SK-N-SH (cell line): ENCODE data around the gene CASK. TPM values are rescaled to one million over a fixed set of nuclear protein-coding genes. Genes with fewer than 3 reads are reported as not detected.

Source experiments
- CTCF ChIA-PET: fragments of 300-600, 350-600 bp; formaldehyde crosslinking; extraction: SDS; loops from one replicate; lab custom pipeline; 2021; lab: Yijun Ruan, JAX
- POLR2A ChIA-PET: fragments of 350-600 bp; sonication (Branson Sonifier 250); formaldehyde crosslinking; extraction: SDS; loops from one replicate; lab custom pipeline; 2020; ENCODE audit warnings: antibody characterized with exemption, inconsistent platforms; lab: Yijun Ruan, JAX
- DNase-seq: peaks from one replicate; pipeline ENCODE4 v3.0.0; 2012
- H2AFZ ChIP-seq: fragments of 200-600 bp; sonication (generic); 2 replicates; pipeline ENCODE4 v1.8.1; 2016; ENCODE audit warnings: antibody characterized with exemption, mild to moderate bottlenecking, low read depth
- H3F3A ChIP-seq: fragments of 200-600 bp; sonication (generic); replicated peaks from 2 replicates; pipeline ENCODE3; 2016; ENCODE audit warnings: antibody characterized with exemption, mild to moderate bottlenecking; ENCODE audit not compliant: insufficient read depth
- H3K27ac ChIP-seq, 2 experiments: fragments of 200-500 bp in 1 of 2; fragments of 200-600 bp in 1 of 2; sonication (Bioruptor generic) in 1 of 2; sonication (generic), shearing (Covaris generic) in 1 of 2; 2 replicates each; pipeline versions ENCODE4 v1.5.1 to v1.6.1; 2014 to 2016; ENCODE audit warnings: low read depth in 2 of 2, inconsistent platforms in 1 of 2, low read length in 1 of 2, mild to moderate bottlenecking in 1 of 2, mixed read lengths in 1 of 2
- H3K27me3 ChIP-seq: fragments of 200-600 bp; sonication (generic), shearing (Covaris generic); 2 replicates; pipeline ENCODE4 v1.6.1; 2016; ENCODE audit warnings: mixed run types; ENCODE audit not compliant: insufficient read depth
- H3K36me3 ChIP-seq, 2 experiments: fragments of 200-500 bp in 1 of 2; fragments of 200-600 bp in 1 of 2; sonication (Bioruptor generic) in 1 of 2; sonication (generic) in 1 of 2; replicated peaks in 1 of 2; 2 replicates each; pipeline versions ENCODE3 to v1.5.1; 2014 to 2016; ENCODE audit warnings: low read length in 1 of 2, mild to moderate bottlenecking in 1 of 2; ENCODE audit not compliant: insufficient read depth in 2 of 2, control insufficient read depth in 1 of 2
- H3K4me1 ChIP-seq, 2 experiments: fragments of 200-500 bp in 1 of 2; fragments of 200-600 bp in 1 of 2; sonication (Bioruptor generic) in 1 of 2; sonication (generic), shearing (Covaris generic) in 1 of 2; 2 replicates each; pipeline versions ENCODE4 v1.5.1 to v1.6.1; 2014 to 2016; ENCODE audit warnings: low read depth in 1 of 2, low read length in 1 of 2, mixed run types in 1 of 2; ENCODE audit not compliant: insufficient read depth in 2 of 2, control insufficient read depth in 1 of 2
- H3K4me2 ChIP-seq: fragments of 200-600 bp; sonication (generic), shearing (Covaris generic); 2 replicates; pipeline ENCODE4 v1.6.1; 2017; ENCODE audit warnings: mixed run types
- H3K4me3 ChIP-seq, 2 experiments: fragments of 200-500 bp in 1 of 2; fragments of 200-600 bp in 1 of 2; sonication (Bioruptor generic) in 1 of 2; sonication (generic), shearing (Covaris generic) in 1 of 2; 2 replicates each; pipeline versions ENCODE4 v1.5.1 to v1.8.1; 2014 to 2016; ENCODE audit warnings: low read depth in 2 of 2, inconsistent platforms in 1 of 2, low read length in 1 of 2, mild to moderate bottlenecking in 1 of 2, mixed read lengths in 1 of 2, moderate library complexity in 1 of 2
- H3K79me2 ChIP-seq: fragments of 200-600 bp; sonication (generic); 2 replicates; pipeline ENCODE4 v1.8.1; 2017; ENCODE audit warnings: mild to moderate bottlenecking; ENCODE audit not compliant: insufficient read depth
- H3K9ac ChIP-seq: fragments of 200-600 bp; sonication (generic); 2 replicates; pipeline ENCODE4 v1.6.1; 2017; ENCODE audit warnings: mixed run types
- H3K9me2 ChIP-seq: fragments of 200-600 bp; sonication (generic); 2 replicates; pipeline ENCODE4 v1.6.1; 2017; ENCODE audit warnings: mixed run types
- H3K9me3 ChIP-seq: fragments of 200-600 bp; sonication (generic); 2 replicates; pipeline ENCODE4 v1.6.1; 2017; ENCODE audit warnings: mixed run types, mild to moderate bottlenecking, moderate library complexity
- H4K20me1 ChIP-seq: fragments of 200-600 bp; sonication (generic); 2 replicates; pipeline ENCODE4 v1.6.1; 2017; ENCODE audit warnings: mild to moderate bottlenecking, mixed run types; ENCODE audit not compliant: insufficient read depth
- EZH2phosphoT487 ChIP-seq: fragments of 200-600 bp; sonication (generic); IDR thresholded peaks from 2 replicates; pipeline ENCODE4 v1.6.1; 2017; ENCODE audit warnings: low read depth, mixed run types, mild to moderate bottlenecking, antibody characterized with exemption, moderate library complexity, borderline replicate concordance
- GATA2 ChIP-seq: sonication (generic); formaldehyde crosslinking; IDR thresholded peaks from 2 replicates; pipeline ENCODE4 v1.5.0; 2020; ENCODE audit warnings: mild to moderate bottlenecking, missing genetic modification reagents
- MEF2A ChIP-seq: IDR thresholded peaks from 2 replicates; pipeline ENCODE4 v1.4.0; 2012; ENCODE audit warnings: low read depth, borderline replicate concordance
- RCOR1 ChIP-seq: fragments of 150-350 bp; IDR thresholded peaks from 2 replicates; pipeline ENCODE4 v1.6.1; 2017; ENCODE audit warnings: antibody characterized with exemption, low read length
- REST ChIP-seq: IDR thresholded peaks from 2 replicates; pipeline ENCODE4 v1.6.1; 2012; ENCODE audit warnings: mild to moderate bottlenecking, low read depth, low read length, moderate library complexity
- RFX5 ChIP-seq: IDR thresholded peaks from 2 replicates; pipeline ENCODE4 v1.6.1; 2012; ENCODE audit warnings: mild to moderate bottlenecking, improper control_type of control experiment, low read length
- RXRA ChIP-seq: IDR thresholded peaks from 2 replicates; pipeline ENCODE4 v1.4.0; 2012; ENCODE audit warnings: low read depth, mild to moderate bottlenecking, borderline replicate concordance
- TAF1 ChIP-seq: IDR thresholded peaks from 2 replicates; pipeline ENCODE4 v1.6.1; 2012; ENCODE audit warnings: low read depth, mild to moderate bottlenecking, low read length, moderate library complexity, borderline replicate concordance
- TEAD4 ChIP-seq: IDR thresholded peaks from 2 replicates; pipeline ENCODE4 v1.4.0; 2012; ENCODE audit warnings: mild to moderate bottlenecking, borderline replicate concordance; ENCODE audit not compliant: insufficient read depth
- WGBS: methylation state at CpG from one replicate; pipeline ENCODE4 v1.1.6; 2017; ENCODE audit warnings: low lambda C conversion rate; 5-methylcytosine and 5-hydroxymethylcytosine counted together
- polyA plus RNA-seq, 3 experiments: library from polyadenylated mRNA; depleted of rRNA; stranded (reverse); fragments of >200 nt; gene quantifications; 2 replicates each; pipeline ENCODE4 v1.2.3, GENCODE V29; 2012
- TF ChIP-seq, protein P1 (sequence below): IDR thresholded peaks from 2 replicates; pipeline ENCODE4 v1.4.0; 2012; ENCODE audit warnings: low read depth
- TF ChIP-seq, protein P2 (sequence below): fragments of 200-600 bp; sonication (generic); IDR thresholded peaks from 2 replicates; pipeline ENCODE4 v1.6.1; 2017; ENCODE audit warnings: antibody characterized with exemption, mild to moderate bottlenecking, moderate library complexity
- TF ChIP-seq, protein P3 (sequence below): IDR thresholded peaks from 2 replicates; pipeline ENCODE4 v1.4.0; 2012; ENCODE audit warnings: low read depth, borderline replicate concordance

Gene CASK
- polyA plus RNA-seq, 1 of the 3 experiments (the other 2 are of a cell fraction) = 7.0 TPM

- TF ChIP-seq REST (no peak), RXRA (no peak), EZH2phosphoT487 (no peak), TAF1 (no peak), MEF2A (no peak), RCOR1 (no peak)
- TF ChIP-seq, protein P1, sequence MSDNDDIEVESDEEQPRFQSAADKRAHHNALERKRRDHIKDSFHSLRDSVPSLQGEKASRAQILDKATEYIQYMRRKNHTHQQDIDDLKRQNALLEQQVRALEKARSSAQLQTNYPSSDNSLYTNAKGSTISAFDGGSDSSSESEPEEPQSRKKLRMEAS = no peak
- TF ChIP-seq, protein P2, sequence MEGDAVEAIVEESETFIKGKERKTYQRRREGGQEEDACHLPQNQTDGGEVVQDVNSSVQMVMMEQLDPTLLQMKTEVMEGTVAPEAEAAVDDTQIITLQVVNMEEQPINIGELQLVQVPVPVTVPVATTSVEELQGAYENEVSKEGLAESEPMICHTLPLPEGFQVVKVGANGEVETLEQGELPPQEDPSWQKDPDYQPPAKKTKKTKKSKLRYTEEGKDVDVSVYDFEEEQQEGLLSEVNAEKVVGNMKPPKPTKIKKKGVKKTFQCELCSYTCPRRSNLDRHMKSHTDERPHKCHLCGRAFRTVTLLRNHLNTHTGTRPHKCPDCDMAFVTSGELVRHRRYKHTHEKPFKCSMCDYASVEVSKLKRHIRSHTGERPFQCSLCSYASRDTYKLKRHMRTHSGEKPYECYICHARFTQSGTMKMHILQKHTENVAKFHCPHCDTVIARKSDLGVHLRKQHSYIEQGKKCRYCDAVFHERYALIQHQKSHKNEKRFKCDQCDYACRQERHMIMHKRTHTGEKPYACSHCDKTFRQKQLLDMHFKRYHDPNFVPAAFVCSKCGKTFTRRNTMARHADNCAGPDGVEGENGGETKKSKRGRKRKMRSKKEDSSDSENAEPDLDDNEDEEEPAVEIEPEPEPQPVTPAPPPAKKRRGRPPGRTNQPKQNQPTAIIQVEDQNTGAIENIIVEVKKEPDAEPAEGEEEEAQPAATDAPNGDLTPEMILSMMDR = no peak
- TF ChIP-seq, protein P3, sequence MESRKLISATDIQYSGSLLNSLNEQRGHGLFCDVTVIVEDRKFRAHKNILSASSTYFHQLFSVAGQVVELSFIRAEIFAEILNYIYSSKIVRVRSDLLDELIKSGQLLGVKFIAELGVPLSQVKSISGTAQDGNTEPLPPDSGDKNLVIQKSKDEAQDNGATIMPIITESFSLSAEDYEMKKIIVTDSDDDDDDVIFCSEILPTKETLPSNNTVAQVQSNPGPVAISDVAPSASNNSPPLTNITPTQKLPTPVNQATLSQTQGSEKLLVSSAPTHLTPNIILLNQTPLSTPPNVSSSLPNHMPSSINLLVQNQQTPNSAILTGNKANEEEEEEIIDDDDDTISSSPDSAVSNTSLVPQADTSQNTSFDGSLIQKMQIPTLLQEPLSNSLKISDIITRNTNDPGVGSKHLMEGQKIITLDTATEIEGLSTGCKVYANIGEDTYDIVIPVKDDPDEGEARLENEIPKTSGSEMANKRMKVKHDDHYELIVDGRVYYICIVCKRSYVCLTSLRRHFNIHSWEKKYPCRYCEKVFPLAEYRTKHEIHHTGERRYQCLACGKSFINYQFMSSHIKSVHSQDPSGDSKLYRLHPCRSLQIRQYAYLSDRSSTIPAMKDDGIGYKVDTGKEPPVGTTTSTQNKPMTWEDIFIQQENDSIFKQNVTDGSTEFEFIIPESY = no peak
Observed at GRCh38 chrX:41522671-41523070, 400.7 kb downstream of the CASK start (continued).

DNA sequence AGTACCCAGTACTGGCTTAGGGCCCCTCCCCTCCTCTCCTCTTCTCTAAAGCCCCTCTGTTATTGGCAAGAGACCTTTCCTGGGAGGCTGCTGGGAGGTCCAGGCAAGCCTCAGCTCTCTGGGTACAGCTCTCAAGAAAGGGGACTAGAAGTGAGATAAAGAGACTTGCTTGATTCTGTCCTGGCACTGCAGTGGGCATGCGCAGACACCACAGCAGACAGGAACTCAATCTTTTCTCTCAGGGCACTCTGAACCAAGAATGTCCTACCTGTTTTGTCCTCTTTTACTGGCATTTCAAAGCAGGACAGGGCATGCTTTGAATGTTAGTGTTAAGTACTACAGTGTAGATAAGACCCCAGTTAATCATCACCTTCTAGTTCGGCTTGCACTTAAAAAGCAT, 401.3 kb downstream of the CASK start:
- WGBS = 53% methylated on average over 2 of the region's 2 CpGs
- CTCF ChIA-PET = no interaction called here
- no peaks in the 10 kb centered on the region for H3K79me2 ChIP-seq

More for the DNA sequence above, 401.3 kb downstream of the CASK start:
- H3K4me3 ChIP-seq = no peak overlapping the region
- DNase-seq = no peak
- H3K27ac ChIP-seq = no peak overlapping the region
- H4K20me1 ChIP-seq = no peaks in the 10 kb centered on the region
- H3K4me2 ChIP-seq = no peak overlapping the region
- no peaks in the 10 kb centered on the region for H3K9me3 ChIP-seq
- peaks cover 5% of the 10 kb centered on the region; the same call in 1 of the 2 replicates for H3K27me3 ChIP-seq
- H3K9me2 ChIP-seq = no peaks in the 10 kb centered on the region
- TF ChIP-seq RFX5 = no peak
- no peak for TF ChIP-seq GATA2 (CRISPR knock-in tag)
- no peak for TF ChIP-seq TEAD4
- TF ChIP-seq RXRA = no peak
- POLR2A ChIA-PET = no interaction called here
- no peak overlapping the region for H3K9ac ChIP-seq
- H2AFZ ChIP-seq = no peak overlapping the region
- H3K36me3 ChIP-seq = peaks cover 0 to 8% of the 10 kb centered on the region in 2 experiments
- no peaks in the 10 kb centered on the region for H3F3A ChIP-seq
- H3K4me1 ChIP-seq = peaks cover 2 to 5% of the 10 kb centered on the region in 2 experiments; a peak in 2 of 4 replicates
